ENCODE results near the gene SPPL3.

GRCh38 chr12:120933786-120934185 lies 29.6 kb upstream of the SPPL3 start:
- no peak for TF ChIP-seq EZH2 (IDR thresholded peaks at IDR 0.05)
- TF ChIP-seq POLR2AphosphoS5 (IDR thresholded peaks at IDR 0.05; ENCODE audit: borderline replicate concordance, low read depth, low read length), result no peak

Data from SK-N-MC (cell line).